Measurements from ENCODE around the gene KLRG1. TPM values are rescaled to one million over a fixed set of nuclear protein-coding genes. Genes with fewer than 3 reads are reported as not detected.
A peak's percentile ranks its signal among the peaks of the same experiment; 100 is the strongest.

Gene KLRG1
- total and polyA plus RNA-seq, 9 of the 15 experiments (the other 6 are each of a cell fraction or from before 2014, with no cell fraction given) = 1.4 to 7.2 (median 2.1) TPM

DNA sequence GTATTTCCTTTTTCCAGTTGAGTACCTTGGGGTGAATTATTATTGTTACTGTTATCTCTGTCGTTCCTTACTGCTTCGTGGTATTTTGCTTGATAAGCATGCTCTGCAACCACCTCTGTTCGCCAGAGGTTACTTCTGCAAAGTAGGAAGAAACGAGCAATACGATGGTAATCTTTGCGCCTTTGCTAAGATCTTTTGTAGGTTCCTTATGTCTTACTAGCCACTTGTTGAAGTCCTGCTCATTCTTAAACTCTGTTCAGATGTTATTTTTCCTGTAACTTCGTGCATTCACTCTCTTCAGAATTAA, 39.2 kb upstream of the KLRG1 start:
- ChIA-PET POLR2A (interaction anchor here (0.6 to 2.6 kb wide), 5 partner anchors 10 to 213 kb away, joined by 3 to 10 read pairs (median 4); no protein-coding TSS in a partner anchor), CTCF (ENCODE audit: low intra/inter-chr PET ratio) (interaction anchor here (2.1 to 2.2 kb wide), 2 partner anchors 89 to 99 kb away, joined by 12 to 14 read pairs; no protein-coding TSS in a partner anchor)
- 2% methylated on average over 7 of the region's 7 CpGs for WGBS (ENCODE audit: insufficient coverage, low coverage, missing lambda C conversion rate)
- H2AFZ ChIP-seq (ENCODE audit: low read depth, low read length) = peak overlapping the region; percentile 97
- peaks cover 8% of the 10 kb centered on the region; the same call in 1 of the 2 replicates for H4K20me1 ChIP-seq (replicated peaks; ENCODE audit: control insufficient read depth, insufficient read depth, low read length)
- FAIRE-seq = no peak
- H3K4me2 ChIP-seq (ENCODE audit: insufficient read depth, low read length) = peak overlapping the region; percentile 98
- peaks cover 18% of the 10 kb centered on the region for H3K36me3 ChIP-seq (ENCODE audit: control insufficient read depth, insufficient read depth, low read length)
- no peaks in the 10 kb centered on the region for H3K9me3 ChIP-seq (replicated peaks; ENCODE audit: control insufficient read depth, insufficient read depth, low read depth, low read length)
- peak overlapping the region; percentile 96 for H3K4me3 ChIP-seq
- in situ Hi-C loops (cut with MboI) (no loop called here), intact Hi-C loops (cut with micrococcal nuclease) (loop anchor here (1.0 kb wide), 1 partner anchor 89 kb away; no protein-coding TSS in a partner anchor)
- ATAC-seq = peak; percentile 18
- peaks cover 62% of the 10 kb centered on the region for H3K79me2 ChIP-seq (ENCODE audit: control insufficient read depth, insufficient read depth, low read length)
- DNase-seq (ENCODE audit: extremely low read depth in 1 of 4, low spot score in 3 of 4) = no peak
- H3K9me1 ChIP-seq (ENCODE audit: control insufficient read depth, insufficient read depth, low read length) = no peaks in the 10 kb centered on the region
- peaks cover 0 to 8% of the 10 kb centered on the region in 2 experiments; a peak in 2 of 5 replicates for H3K4me1 ChIP-seq (replicated peaks in 1 of 2; ENCODE audit: control insufficient read depth in 2 of 2, insufficient read depth in 2 of 2, low read length in 2 of 2)
- peak overlapping the region; percentile 95 to 96; a peak in 3 of 4 replicates for H3K9ac ChIP-seq (ENCODE audit: insufficient read depth in 1 of 2, low read depth in 2 of 2, low read length in 2 of 2)
- no peaks in the 10 kb centered on the region for H3K27me3 ChIP-seq (ENCODE audit: control insufficient read depth in 2 of 2, insufficient read depth in 2 of 2, low read length in 2 of 2)
- H3K27ac ChIP-seq (ENCODE audit: extremely low read depth, low read depth, low read length) = peak overlapping the region; percentile 96
- BruUV-seq (replicated peaks) = TSS peak; percentile 76
- no peak for TF ChIP-seq KAT8 (IDR thresholded peaks at IDR 0.05; ENCODE audit: low read depth)
- TF ChIP-seq SP1 (CRISPR knock-in tag; IDR thresholded peaks at IDR 0.05) = peak; percentile 48; the same call in 1 of the 2 replicates
- TF ChIP-seq, protein P1, sequence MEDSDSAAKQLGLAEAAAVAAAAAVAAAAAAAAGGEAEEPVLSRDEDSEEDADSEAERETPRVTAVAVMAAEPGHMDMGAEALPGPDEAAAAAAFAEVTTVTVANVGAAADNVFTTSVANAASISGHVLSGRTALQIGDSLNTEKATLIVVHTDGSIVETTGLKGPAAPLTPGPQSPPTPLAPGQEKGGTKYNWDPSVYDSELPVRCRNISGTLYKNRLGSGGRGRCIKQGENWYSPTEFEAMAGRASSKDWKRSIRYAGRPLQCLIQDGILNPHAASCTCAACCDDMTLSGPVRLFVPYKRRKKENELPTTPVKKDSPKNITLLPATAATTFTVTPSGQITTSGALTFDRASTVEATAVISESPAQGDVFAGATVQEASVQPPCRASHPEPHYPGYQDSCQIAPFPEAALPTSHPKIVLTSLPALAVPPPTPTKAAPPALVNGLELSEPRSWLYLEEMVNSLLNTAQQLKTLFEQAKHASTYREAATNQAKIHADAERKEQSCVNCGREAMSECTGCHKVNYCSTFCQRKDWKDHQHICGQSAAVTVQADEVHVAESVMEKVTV (CRISPR knock-in tag; IDR thresholded peaks at IDR 0.05) = no peak
- peak; percentile 2; the same call in 1 of the 2 replicates for TF ChIP-seq GABPA (tag; conservative IDR thresholded peaks at IDR 0.05; ENCODE audit: low read depth)
- TF ChIP-seq ZEB2 (IDR thresholded peaks at IDR 0.05) = 0 out of 2 replicates have a peak, but pooled peaks have one; percentile 23
- TF ChIP-seq SMARCE1 (IDR thresholded peaks at IDR 0.05) = peak; percentile 55
- no peak for TF ChIP-seq ATF1 (CRISPR knock-in tag; IDR thresholded peaks at IDR 0.05)
- peak; percentile 63 for TF ChIP-seq ATF1 (tag; IDR thresholded peaks at IDR 0.05)
- 0 out of 2 replicates have a peak, but pooled peaks have one; percentile 12 for TF ChIP-seq CBFA2T3 (IDR thresholded peaks at IDR 0.05)
- peak; percentile 22; the same call in 1 of the 2 replicates for TF ChIP-seq ZNF644 (tag; IDR thresholded peaks at IDR 0.05; ENCODE audit: low read depth)
- TF ChIP-seq ZKSCAN3 (CRISPR knock-in tag; IDR thresholded peaks at IDR 0.05) = no peak
- TF ChIP-seq LEF1 (IDR thresholded peaks at IDR 0.05) = peak; percentile 12; the same call in 1 of the 2 replicates
- TF ChIP-seq ZNF311 (CRISPR knock-in tag; IDR thresholded peaks at IDR 0.05) = no peak
- TF ChIP-seq SMARCA4 (IDR thresholded peaks at IDR 0.05) = 0 out of 2 replicates have a peak, but pooled peaks have one; percentile 64
- TF ChIP-seq, protein P2, sequence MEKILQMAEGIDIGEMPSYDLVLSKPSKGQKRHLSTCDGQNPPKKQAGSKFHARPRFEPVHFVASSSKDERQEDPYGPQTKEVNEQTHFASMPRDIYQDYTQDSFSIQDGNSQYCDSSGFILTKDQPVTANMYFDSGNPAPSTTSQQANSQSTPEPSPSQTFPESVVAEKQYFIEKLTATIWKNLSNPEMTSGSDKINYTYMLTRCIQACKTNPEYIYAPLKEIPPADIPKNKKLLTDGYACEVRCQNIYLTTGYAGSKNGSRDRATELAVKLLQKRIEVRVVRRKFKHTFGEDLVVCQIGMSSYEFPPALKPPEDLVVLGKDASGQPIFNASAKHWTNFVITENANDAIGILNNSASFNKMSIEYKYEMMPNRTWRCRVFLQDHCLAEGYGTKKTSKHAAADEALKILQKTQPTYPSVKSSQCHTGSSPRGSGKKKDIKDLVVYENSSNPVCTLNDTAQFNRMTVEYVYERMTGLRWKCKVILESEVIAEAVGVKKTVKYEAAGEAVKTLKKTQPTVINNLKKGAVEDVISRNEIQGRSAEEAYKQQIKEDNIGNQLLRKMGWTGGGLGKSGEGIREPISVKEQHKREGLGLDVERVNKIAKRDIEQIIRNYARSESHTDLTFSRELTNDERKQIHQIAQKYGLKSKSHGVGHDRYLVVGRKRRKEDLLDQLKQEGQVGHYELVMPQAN (IDR thresholded peaks at IDR 0.05; ENCODE audit: borderline replicate concordance) = 0 out of 2 replicates have a peak, but pooled peaks have one; percentile 21
- TF ChIP-seq DPF2 (IDR thresholded peaks at IDR 0.05) = peak; percentile 25; the same call in 1 of the 2 replicates
- no peak for TF ChIP-seq MAZ (CRISPR knock-in tag; conservative IDR thresholded peaks at IDR 0.05 in 1 of 2, IDR thresholded peaks at IDR 0.05 in 1 of 2)
- TF ChIP-seq, protein P3, sequence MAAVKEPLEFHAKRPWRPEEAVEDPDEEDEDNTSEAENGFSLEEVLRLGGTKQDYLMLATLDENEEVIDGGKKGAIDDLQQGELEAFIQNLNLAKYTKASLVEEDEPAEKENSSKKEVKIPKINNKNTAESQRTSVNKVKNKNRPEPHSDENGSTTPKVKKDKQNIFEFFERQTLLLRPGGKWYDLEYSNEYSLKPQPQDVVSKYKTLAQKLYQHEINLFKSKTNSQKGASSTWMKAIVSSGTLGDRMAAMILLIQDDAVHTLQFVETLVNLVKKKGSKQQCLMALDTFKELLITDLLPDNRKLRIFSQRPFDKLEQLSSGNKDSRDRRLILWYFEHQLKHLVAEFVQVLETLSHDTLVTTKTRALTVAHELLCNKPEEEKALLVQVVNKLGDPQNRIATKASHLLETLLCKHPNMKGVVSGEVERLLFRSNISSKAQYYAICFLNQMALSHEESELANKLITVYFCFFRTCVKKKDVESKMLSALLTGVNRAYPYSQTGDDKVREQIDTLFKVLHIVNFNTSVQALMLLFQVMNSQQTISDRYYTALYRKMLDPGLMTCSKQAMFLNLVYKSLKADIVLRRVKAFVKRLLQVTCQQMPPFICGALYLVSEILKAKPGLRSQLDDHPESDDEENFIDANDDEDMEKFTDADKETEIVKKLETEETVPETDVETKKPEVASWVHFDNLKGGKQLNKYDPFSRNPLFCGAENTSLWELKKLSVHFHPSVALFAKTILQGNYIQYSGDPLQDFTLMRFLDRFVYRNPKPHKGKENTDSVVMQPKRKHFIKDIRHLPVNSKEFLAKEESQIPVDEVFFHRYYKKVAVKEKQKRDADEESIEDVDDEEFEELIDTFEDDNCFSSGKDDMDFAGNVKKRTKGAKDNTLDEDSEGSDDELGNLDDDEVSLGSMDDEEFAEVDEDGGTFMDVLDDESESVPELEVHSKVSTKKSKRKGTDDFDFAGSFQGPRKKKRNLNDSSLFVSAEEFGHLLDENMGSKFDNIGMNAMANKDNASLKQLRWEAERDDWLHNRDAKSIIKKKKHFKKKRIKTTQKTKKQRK (IDR thresholded peaks at IDR 0.05; ENCODE audit: borderline replicate concordance, low read depth, low read length) = no peak
- TF ChIP-seq GATA2 (CRISPR knock-in tag; IDR thresholded peaks at IDR 0.05) = peak; percentile 43; the same call in 1 of the 2 replicates

Measured in K562 (cell line).